Globus pallidus (tissue), 1 donor: ENCODE results near the gene CST8.
"Not testable (repeated sequence)": the region's sequence is repeated elsewhere in the genome, so short reads cannot be mapped to it uniquely, and the experiment has no call there.

Source experiments
- DNase-seq: peaks from one replicate; pipeline ENCODE4 v3.0.0-alpha.2; 2015; ENCODE audit warnings: low spot score

CST8 gene, protein sequence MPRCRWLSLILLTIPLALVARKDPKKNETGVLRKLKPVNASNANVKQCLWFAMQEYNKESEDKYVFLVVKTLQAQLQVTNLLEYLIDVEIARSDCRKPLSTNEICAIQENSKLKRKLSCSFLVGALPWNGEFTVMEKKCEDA

DNA sequence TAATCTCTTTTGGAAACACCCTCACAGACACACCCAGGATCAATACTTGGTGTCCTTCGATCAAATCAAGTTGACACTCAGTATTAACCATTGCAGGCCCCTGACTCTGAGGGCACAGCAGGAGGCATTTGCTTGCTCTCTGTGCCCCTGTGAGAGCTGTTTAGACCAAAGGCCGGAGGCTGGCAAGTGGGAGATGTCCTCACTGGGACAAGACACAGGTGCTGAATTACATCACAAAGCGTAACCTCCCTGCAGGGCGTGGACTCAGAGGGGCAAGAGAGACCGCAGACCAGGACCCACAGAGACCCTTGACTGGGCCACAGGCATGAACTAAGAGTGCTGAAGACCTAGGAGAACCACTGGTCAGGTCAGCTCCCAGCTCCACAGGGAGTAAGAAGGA, at the start of gene CST8:
CST8 (plus strand) TSS at position 301 of the 400 bp plus-strand sequence. CDS start 551 bp downstream, outside the sequence.
- DNase-seq, result no peak

DNA sequence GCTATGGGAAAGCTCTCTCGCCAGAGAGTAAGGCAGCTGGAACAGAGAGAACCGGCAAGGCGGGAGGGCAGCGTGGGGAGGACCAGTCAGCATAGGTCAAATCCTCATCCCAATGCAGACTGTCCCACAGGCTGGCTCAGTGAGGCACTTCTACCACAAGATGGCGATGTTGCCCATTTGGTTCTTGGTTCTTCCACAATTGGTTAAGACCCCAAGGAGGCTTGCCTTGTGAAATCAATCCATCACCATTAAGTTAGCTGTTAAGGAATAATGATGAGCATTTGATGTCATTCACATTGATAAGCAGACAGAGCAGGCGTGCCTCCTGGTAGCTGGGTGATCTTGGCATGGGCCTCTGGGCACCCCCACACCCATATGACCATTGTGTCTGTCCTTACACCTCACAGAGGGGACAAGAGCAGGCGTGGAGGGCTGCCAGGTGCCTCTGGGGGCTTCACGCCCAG, 49.0 kb upstream of the CST8 start:
- DNase-seq, result peak; percentile 57

DNA sequence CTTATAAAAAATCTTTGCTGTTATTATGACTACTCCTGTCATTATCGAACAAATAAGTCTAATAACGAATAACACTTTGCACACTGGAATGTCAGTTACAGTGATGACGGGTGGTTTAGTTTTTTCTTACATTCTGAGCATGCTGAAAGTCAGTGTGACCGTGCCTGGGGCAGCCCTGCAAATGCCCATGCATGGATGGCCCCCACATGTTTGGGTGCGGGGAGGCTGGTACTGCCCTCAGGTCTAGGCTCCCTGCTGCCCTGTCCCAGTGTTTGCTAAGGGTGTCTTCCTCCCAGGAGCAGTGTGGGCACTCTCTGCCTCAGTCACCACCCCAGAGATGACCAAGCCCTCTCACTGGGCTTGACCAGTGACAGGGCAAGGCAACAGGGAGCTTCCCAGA, 48.5 kb upstream of the CST8 start:
- no peak for DNase-seq

DNA sequence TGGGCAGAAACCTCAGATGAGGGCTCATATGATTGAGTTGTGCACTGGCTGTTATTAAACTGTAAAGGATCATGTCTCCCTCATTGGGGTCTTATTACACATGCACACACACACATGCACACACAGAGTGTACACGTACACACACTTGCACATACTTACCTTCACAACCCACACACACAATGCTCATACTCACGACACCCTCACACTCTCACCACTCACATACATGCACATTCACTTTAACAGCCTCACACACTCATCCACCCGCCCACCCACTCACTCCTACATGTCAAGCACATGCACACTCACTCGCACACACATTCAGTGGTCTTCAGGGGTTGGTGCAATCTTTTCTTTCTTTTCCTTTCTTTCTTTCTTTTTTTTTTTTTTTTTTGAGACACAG, 46.1 kb upstream of the CST8 start:
- no peak for DNase-seq

DNA sequence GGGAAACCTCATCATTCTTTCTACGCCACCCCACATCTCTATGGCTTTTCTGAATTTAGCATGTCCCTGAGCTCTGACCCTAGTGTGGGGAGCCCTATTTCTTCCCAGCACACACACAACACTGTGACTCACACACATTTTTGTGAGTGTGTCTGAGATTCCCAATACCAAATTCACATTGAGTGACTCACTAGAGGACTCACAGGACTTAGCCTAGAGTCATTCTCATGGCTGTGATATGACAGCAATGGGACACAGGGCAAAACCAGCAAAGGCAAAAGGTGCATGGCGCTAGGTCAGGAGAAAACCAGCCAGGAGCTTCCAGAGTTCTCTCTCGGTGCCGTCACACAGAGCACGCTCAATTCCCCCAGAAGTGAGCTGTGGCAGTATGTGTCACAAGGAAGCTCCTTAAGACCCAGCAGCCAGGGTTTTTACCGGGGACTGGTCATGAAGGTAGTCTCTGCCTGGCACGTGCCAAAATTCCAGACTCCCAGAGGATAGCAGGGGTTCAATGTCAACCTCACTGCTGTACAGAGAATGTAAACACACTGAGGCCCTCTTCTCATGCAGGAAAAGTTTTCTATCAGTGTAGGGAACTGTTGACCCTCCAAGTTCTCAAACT, 45.2 kb upstream of the CST8 start:
- DNase-seq, result no peak

DNA sequence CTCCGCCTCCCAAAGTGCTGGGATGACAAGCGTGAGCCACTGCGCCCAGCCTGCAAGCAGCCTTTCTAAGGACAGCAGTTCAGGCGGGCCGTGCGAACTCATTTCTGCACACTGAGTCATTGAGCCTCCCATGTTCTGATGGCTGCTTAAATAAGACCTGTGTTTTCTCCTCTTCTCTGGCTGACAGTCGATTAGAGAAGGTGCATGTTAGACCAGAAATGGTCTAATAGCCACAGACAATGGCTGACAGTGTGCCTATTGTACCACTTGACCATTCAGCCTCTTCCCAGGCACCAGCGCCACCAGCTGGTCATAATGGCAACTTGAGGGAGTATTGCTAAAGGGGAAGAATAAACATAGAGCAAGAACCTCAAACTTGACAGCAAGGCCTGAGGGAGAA, 44.4 kb upstream of the CST8 start:
- DNase-seq, result peak; percentile 80

DNA sequence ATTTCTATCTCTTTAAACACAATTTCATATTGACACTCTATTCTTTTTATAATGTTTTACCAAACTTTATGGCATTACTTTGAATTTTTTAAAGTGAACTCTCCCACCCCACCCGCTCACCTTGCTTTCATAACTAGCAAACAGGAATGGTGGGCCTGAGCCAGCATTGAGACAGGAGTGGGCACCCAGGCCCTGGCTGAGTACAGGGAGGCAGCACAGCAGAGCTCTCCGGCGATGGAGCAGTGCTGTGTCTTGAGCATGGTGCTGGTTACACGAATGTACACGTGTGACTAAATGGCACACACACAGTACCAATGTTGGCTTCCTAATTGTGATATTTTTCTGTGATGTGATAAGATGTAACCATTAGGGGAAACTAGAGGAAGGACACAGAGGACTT, 42.8 kb upstream of the CST8 start:
- no peak for DNase-seq

DNA sequence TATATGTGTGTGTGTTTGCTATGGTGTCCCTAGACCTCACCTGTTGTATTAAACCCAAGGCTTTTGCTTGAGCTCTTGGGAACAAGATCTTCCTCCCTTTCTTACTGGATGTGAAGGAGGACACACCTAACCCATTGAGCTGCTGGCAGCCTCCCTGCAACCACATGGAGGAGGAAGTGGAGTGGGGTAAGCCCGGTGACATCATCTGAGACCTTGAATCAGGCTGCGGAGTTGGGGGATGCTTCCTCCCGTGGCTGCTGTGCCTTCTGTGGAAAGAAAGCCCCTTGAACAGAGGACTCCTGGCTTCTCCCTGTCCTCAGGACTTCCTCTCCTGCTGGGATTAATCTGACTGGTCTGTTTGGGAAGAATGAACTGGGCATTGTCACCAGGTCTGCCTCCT, 41.5 kb upstream of the CST8 start:
- DNase-seq, result no peak

DNA sequence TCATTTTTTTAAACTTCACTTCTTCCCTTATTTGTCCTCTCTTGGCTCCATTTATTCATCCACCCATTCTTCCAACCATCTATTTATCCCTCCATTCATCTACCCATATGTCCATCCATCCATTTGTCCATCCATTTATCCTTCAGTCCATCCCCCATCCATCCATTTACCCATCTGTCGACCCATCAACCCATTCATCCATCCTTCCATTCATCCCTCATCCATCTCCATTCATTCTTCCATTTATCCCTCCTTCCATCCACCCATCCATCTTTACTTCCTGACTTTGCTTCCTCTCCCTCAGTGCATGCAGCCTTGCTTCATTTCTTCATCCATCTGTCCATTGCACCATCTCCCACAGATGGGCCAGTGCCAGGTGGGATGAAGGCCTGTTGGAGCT, 40.0 kb upstream of the CST8 start:
- no peak for DNase-seq

DNA sequence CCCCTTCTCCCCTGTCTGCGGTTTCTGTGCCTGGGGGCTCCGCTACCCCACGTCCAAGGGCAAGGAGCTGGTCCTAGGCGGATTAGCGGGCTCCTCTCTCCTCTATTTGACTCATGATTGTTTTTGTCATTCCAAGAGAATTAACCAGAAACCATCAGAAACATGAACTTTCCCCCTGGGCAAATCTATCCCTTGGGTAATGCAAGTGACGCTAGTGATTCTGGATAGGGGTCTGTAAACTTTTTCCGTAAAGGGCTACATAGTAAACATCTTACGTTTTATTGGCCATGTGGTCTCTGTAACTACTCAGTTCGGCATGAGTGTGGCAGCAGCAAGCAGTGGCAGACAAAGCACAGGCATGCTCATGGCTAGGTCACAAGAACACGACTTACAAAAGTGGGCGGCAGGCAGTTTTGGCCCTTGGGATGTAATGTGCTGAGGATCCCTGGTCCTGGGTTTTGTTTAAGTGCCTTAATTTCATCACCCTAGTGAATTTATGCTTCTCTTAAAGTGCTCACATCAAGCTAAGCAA, 38.9 kb upstream of the CST8 start:
- no peak for DNase-seq

DNA sequence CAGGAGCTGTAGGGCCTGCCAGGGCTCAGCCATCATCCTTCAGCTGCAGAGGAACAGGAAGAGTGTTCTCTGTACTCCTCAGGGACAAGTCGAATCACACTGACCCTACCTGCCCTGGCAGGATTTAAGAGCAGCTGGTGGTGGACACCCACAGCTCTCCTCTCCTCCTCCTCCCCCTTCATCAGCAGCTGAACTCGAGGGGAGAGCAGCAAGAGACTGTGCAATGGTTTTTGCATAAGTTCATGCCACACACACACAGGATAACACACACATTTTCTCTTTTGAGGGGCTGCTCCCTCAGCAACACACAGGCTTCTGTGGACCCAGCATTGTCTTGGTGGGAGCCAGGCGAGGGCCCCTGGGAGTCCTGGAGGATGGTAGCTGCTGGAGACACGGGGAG, 38.1 kb upstream of the CST8 start, which contains the start of gene CST11:
CST11 (minus strand) TSS at position 101 of the 400 bp plus-strand sequence; CDS start at position 36, 65 bp downstream.
- no peak for DNase-seq

DNA sequence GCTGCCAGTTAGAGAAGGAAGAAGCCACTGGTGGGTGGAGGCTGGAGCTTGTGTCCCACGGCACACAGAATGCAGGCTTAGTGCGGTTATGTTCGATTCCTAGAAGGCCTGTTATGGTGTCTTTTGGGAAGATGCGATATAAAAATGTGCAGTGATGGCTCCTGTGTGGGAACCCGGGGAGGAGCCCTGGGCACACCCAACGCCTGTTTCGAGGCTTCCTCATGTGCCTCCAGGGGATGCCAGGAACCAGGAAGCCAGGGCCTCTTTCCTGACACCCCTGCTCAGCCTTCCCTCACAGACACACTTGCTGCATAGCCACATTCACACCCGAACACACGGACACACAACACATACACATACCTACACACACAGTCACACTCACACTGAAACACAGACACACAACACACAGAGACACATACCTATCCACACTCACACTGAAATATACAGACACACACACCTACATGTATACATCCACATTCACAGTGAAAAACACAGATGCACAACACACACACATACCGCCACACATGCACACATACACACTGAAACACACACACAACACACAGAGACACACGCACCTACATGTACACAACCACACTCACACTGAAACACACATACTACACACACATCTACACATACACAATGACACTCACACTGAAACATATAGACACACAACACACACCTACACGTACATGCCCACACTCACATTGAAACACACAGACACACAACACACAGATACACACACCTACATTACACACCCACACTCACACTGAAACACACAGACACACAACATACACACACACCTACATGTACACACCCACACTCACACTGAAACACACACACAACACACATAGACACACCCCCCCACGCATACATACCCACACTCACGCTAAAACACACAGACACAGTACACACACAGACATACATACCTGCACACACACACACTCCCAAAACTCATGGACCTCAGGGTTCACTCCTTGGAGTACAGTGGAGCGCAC, 37.1 kb upstream of the CST8 start:
- no peak for DNase-seq

DNA sequence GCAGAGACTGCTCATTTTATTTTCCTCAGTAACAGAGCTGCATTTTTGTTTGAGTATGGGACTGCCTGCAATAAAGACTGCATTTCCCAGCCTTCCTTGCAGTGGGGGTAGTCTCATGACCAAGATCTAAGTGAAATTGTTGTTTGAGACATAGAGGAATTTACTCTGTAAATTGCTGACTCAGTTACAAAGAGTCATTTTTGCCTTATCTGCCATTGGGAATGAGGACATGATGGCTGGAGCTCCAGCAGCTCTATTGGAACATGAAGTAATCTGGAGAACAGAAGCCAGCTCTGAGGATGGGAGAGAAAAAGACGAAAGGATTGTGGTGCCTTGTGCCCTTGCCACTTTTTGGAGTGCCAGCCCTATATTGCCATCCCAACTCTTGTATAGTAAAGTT, 36.1 kb upstream of the CST8 start:
- DNase-seq, result no peak

DNA sequence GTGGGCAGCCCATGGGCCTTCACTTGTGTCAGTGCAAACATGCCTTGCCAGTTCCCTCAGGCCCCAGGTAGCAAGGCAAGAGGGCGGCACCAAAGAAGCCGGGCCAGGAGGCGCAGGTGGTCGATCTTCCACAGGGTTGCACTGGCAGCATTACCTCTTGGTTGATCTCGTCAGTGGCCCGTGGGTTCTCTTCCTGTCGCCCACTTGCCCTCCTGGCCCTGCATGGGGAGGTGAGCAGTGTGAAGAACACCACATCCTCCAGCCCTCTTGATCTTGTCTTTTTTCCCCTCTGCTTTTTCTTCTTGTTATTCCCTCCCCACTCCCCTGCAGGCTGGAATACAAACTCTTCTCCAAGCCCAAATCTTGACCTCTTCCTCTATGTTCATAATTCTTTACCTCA, 35.3 kb upstream of the CST8 start:
- no peak for DNase-seq

DNA sequence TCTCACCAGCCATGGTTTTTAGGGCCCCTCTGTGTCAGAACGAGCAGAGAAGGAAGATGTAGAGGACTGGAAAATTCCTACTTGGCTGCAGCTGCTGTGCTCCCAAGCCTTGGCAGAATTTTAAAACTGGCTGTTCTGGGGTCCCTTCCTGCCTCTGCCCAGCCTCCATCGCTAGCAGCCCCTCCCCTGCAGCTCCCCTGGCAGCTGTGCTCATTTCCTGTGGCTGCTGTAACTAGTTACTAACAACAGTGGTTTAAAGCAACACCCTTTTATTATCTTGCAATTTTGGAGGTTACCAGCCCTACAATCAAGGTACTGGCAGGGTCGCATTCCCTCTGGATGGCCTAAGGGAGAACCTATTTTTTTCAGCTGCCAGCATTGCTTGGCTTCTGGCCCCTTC, 34.5 kb upstream of the CST8 start:
- DNase-seq, result no peak

DNA sequence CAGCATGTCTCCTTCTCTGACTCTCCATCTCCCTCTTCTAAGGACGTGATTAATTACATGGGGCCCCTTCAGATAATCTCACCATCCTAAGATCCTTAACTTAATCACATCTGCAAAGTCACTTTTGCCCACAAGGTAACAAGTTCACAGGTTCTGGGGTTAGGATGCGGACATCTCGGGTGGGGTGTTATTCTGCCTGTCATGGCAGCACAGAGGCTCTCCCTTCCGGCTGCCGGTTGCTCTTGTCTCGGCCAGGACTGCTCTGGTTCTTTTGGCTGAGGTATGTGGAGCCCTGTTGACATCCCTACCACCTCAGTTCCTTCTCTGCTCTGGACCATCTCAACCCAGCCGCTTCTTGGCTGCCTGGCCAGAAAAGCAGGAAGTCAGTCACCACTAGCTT, 34.0 kb upstream of the CST8 start:
- DNase-seq, result no peak

DNA sequence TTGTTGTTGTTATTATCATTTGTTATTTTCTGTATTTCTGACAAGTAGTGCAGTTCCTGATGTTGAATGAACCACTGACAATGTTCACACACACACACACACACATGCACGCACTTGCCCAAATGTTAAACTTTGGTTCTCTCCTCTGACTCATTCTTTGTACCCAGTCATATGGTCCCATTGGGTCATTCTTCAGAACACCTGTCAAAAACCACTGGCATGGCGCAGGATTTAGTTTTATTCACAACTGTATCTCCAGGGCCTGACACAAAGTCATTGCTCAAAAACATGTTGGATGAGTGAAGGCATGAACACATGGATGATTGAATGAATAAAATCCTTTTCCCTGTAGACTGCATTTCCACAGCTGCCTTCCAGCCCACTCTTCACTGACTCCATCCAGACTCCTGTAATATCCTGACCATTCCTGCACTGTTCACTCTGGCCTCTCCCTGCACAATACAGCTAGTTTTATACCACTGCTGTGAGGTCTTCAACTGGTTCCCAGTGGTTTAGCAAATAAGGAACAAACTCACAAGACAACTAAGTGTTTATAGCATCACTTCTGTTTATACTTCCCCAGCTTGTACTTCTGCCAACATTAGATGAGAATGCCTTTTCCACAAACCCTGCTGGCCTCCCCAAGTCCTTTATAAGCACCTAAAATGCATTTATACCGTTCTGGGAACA, 31.3 kb upstream of the CST8 start:
- peak; percentile 14 for DNase-seq

DNA sequence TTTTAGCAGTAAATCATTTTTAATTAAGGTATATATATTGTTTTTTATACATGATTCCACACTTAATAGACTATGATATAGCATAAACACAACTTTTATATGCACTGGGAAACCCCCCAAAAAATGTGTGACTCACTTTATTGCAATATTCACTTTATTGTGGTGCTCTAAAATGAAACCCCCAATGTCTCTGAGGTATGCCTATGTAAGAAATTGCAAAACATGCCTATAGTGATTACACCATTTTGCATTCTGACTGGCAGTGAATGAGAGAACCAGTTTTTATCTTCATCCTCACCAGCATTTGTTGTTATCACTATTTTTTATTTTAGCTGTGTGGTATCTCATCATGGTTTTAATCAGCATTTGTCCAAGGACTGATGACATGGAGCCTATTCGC, 29.7 kb upstream of the CST8 start:
- DNase-seq, result no peak

DNA sequence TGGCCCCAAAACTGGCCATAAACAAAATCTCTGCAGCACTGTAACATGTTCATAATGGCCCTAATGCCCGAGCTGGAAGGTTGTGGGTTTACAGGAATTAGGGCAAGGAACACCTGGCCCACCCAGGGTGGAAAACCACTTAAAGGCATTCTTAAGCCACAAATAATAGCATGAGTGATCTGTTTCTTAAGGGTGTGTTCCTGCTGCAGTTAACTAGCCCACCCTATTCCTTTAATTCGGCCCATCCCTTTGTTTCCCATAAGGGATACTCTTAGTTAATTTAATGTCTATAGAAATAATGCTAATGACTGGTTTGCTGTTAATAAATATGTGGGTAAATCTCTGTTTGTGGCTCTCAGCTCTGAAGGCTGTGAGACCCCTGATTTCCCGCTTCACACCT, 24.0 kb upstream of the CST8 start:
- not testable (repeated sequence) for DNase-seq

DNA sequence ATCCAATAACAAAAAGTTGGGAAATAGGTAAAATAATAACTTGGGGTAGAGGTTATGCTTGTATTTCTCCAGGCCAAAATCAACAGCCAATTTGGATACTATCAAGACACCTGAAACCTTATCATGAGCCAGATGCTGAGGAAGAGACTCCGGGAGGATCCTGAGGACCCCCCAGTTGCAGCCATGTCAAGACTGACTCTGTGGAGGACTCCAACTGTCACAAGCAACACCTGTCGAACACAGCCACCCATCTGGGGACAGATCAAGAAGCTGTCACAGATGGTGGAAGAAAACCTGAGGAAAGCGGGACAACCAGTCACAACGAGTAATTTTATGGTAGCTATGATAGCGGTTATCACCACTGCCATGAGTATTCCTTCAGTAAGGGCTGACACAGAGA, 18.6 kb upstream of the CST8 start:
- not testable (repeated sequence) for DNase-seq

DNA sequence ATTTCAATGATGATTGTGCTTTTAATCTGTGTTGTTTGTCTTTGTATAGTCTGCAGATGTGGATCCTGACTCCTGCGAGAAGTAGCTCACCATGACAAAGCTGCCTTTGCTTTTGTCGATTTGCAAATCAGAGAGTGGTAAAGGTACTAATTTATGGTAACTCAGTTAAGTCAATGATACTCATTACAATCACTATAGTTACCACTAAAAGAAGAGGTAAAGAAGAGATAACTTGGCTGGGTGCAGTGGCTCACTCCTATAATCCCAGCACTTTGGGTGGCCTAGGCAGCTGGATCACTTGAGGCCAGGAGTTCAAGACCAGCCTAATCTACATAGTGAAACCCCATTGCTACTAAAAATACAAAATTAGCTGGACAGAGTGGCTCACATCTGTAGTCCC, 17.6 kb upstream of the CST8 start:
- not testable (repeated sequence) for DNase-seq

DNA sequence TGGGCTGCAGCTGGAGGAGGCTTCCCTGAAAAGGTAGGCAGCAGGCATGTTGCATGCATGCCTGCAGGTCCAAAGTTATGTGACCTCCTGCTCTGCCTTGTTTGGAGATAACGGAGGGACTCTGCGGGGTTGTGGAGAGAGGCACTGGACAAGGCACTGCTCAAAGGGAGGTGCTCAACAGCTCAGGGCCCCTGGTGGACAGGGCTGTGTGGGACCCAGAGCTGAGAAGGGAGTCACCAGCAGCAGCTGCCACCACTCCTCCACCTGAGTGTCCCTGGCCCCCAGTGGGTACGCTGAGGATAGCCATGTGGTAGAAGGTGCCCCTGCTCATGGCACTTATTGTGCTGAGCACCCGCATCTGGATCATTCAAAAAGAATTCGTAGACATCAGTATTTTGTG, 15.5 kb upstream of the CST8 start:
- no peak for DNase-seq
